ENCODE data around the gene FSTL3. TPM values are rescaled to one million over a fixed set of nuclear protein-coding genes. Genes with fewer than 3 reads are reported as not detected.
A peak's percentile ranks its signal among the peaks of the same experiment; 100 is the strongest.

FSTL3 gene
- total and polyA plus RNA-seq, 3 donors from 2014 or later, result 98.6 to 397 (median 343) TPM

- H3K4me3 ChIP-seq, result peak overlapping the region; percentile 39 to 53
- 32 to 52% methylated on average over 3 to 17 of the region's 17 CpGs for WGBS, 2 donors
- DNase-seq, result no peak
Observed at GRCh38 chr19:638906-639252, 37.3 kb upstream of the FSTL3 start.

GRCh38 chr19:639253-640160 is 36.7 kb upstream of the FSTL3 start, which contains the start of gene FGF22:
TSS of gene FGF22 (plus strand) at chr19:639879. CDS start at chr19:639926, 47 bp downstream.
- 3 to 7% methylated on average over 23 to 56 of the region's 109 CpGs for WGBS, 2 donors
- H3K9me3 ChIP-seq, result no peaks in the 10 kb centered on the region
- no peaks in the 10 kb centered on the region for H3K36me3 ChIP-seq (ENCODE audit: low read depth, missing control alignments)
- TF ChIP-seq POLR2A (IDR thresholded peaks at IDR 0.05), result no peak
- no peak for TF ChIP-seq CTCF (IDR thresholded peaks at IDR 0.05)
- intact Hi-C loops (cut with DNase I; ENCODE audit: low total_unique reads), result no loop called here
- no peaks in the 10 kb centered on the region for H3K27me3 ChIP-seq
- DNase-seq, result peak; percentile 96
- H3K27ac ChIP-seq, result no peak within 1 kb of the TSS
- peak within 1 kb of the TSS; percentile 41 to 53 for H3K4me3 ChIP-seq
- H3K4me1 ChIP-seq, result peaks cover 15% of the 10 kb centered on the region

More at GRCh38 chr19:638906-639252, 37.3 kb upstream of the FSTL3 start:
- Histone ChIP-seq H3K27ac (no peak overlapping the region), H3K27me3 (no peaks in the 10 kb centered on the region), H3K9me3 (no peaks in the 10 kb centered on the region), H3K36me3 (ENCODE audit: low read depth, missing control alignments) (no peaks in the 10 kb centered on the region), H3K4me1 (peaks cover 21% of the 10 kb centered on the region)
- TF ChIP-seq POLR2A (IDR thresholded peaks at IDR 0.05) (no peak), CTCF (IDR thresholded peaks at IDR 0.05) (no peak)
- intact Hi-C loops (cut with DNase I; ENCODE audit: low total_unique reads), result no loop called here

- Histone ChIP-seq H3K9me3 (no peaks in the 10 kb centered on the region), H3K27me3 (no peaks in the 10 kb centered on the region), H3K4me1 (peaks cover 15% of the 10 kb centered on the region), H3K4me3 (peak overlapping the region; percentile 41 to 47), H3K27ac (no peak overlapping the region), H3K36me3 (ENCODE audit: low read depth, missing control alignments) (no peaks in the 10 kb centered on the region)
- intact Hi-C loops (cut with DNase I; ENCODE audit: low total_unique reads), result no loop called here
- DNase-seq, result no peak
- no peak for TF ChIP-seq POLR2A (IDR thresholded peaks at IDR 0.05)
- no peak for TF ChIP-seq CTCF (IDR thresholded peaks at IDR 0.05)
- WGBS, 2 donors, result 60% methylated on average over 17 of the region's 25 CpGs; no CpG with 5 or more reads in 1 of the 2 donors
Observed at GRCh38 chr19:640161-640558, 36.0 kb upstream of the FSTL3 start.

GRCh38 chr19:640606-641189 is 35.5 kb upstream of the FSTL3 start:
- WGBS, 2 donors, result 72 to 90% methylated on average over 12 to 31 of the region's 31 CpGs
- no peaks in the 10 kb centered on the region for H3K9me3 ChIP-seq
- H3K27me3 ChIP-seq, result no peaks in the 10 kb centered on the region
- H3K4me3 ChIP-seq, result no peak overlapping the region
- no peak for DNase-seq
- intact Hi-C loops (cut with DNase I; ENCODE audit: low total_unique reads), result no loop called here
- peaks cover 15% of the 10 kb centered on the region for H3K4me1 ChIP-seq
- no peaks in the 10 kb centered on the region for H3K36me3 ChIP-seq (ENCODE audit: low read depth, missing control alignments)
- TF ChIP-seq CTCF (IDR thresholded peaks at IDR 0.05) (no peak), POLR2A (IDR thresholded peaks at IDR 0.05) (no peak)
- no peak overlapping the region for H3K27ac ChIP-seq

Measured in testis (tissue), 3 donors.